Gastrocnemius medialis (tissue), 4 donors: ENCODE results near the gene KCNT1. TPM values are rescaled to one million over a fixed set of nuclear protein-coding genes. Genes with fewer than 3 reads are reported as not detected.

Experiments
- ATAC-seq, 2 donors: fragments of 150-250 bp; one replicate each; pipeline ENCODE4 v1.9.1; 2016
- DNase-seq, 2 donors: peaks; one replicate each; pipeline ENCODE4 v3.0.0-alpha.2; 2019
- H3K27ac ChIP-seq, 4 donors: fragments of 200-600 bp; sonication (generic); 1 replicate in 1 of 4; 2 replicates in 3 of 4; pipeline ENCODE4 v1.5.1; 2016 to 2018; ENCODE audit warnings: mild to moderate bottlenecking in 2 of 4, moderate library complexity in 1 of 4
- H3K27me3 ChIP-seq, 3 donors: fragments of 200-600 bp; sonication (generic) in 2 of 3; 1 replicate in 1 of 3; 2 replicates in 2 of 3; pipeline versions ENCODE4 v1.5.1 to v1.6.0; 2016 to 2019; ENCODE audit warnings: mild to moderate bottlenecking in 1 of 3, moderate library complexity in 1 of 3
- H3K36me3 ChIP-seq, 2 donors: fragments of 200-600 bp; sonication (generic) in 1 of 2; one replicate each; pipeline ENCODE4 v1.5.1; 2017 to 2018
- H3K4me1 ChIP-seq, 2 donors: fragments of 200-600 bp; sonication (generic) in 1 of 2; one replicate each; pipeline ENCODE4 v1.5.1; 2016 to 2017; ENCODE audit warnings: mild to moderate bottlenecking in 2 of 2
- H3K4me3 ChIP-seq, 4 donors: fragments of 200-600 bp; sonication (generic) in 3 of 4; 1 replicate in 1 of 4; 2 replicates in 3 of 4; pipeline ENCODE4 v1.5.1; 2016 to 2019; ENCODE audit warnings: mild to moderate bottlenecking in 2 of 4
- H3K9me3 ChIP-seq, 3 donors: fragments of 200-600 bp; sonication (generic) in 2 of 3; 1 replicate in 1 of 3; 2 replicates in 2 of 3; pipeline ENCODE4 v1.5.1; 2016 to 2019
- CTCF ChIP-seq, 5 experiments: fragments of 450-650 bp in 3 of 5; fragments of 200-600 bp in 2 of 5; sonication (generic) in 2 of 5; IDR thresholded peaks in 4 of 5; conservative IDR thresholded peaks in 1 of 5; 1 replicate in 4 of 5; 2 replicates in 1 of 5; pipeline ENCODE4 v1.5.1; 2016 to 2019; ENCODE audit warnings: antibody characterized with exemption in 5 of 5, mild to moderate bottlenecking in 3 of 5, moderate library complexity in 3 of 5
- POLR2A ChIP-seq, 2 donors: fragments of 450-650 bp; IDR thresholded peaks; one replicate each; pipeline ENCODE4 v1.6.1; 2017; ENCODE audit warnings: antibody characterized with exemption in 2 of 2, mild to moderate bottlenecking in 2 of 2, moderate library complexity in 2 of 2
- in situ Hi-C, 4 donors: fragments of 200-750 bp; cut with MboI; loops; one replicate each; pipeline versions ENCODE4 v1.15.0 to v1.8.0; 2017; ENCODE audit warnings: low sequenced_read_pairs in 4 of 4
- intact Hi-C: fragments of 100-400 bp; cut with DNase I; formaldehyde crosslinking; loops from one replicate; pipeline ENCODE4 v1.15.1; 2023; ENCODE audit warnings: low total_unique reads
- total RNA-seq, 4 donors: library from RNA; depleted of rRNA; stranded (reverse); fragments of >200 nt; gene quantifications; one replicate each; pipeline versions ENCODE4 v1.1.0 to v1.2.3, GENCODE V29; 2016

KCNT1 gene
- total RNA-seq, 4 donors from 2014 or later, result 2.3 to 8.7 (median 5.3) TPM

GRCh38 chr9:135821733-135822373 lies 119.9 kb downstream of the KCNT1 start:
- no peaks in the 10 kb centered on the region for H3K9me3 ChIP-seq
- no peaks in the 10 kb centered on the region for H3K27me3 ChIP-seq
- H3K36me3 ChIP-seq, result peaks cover 0 to 75% of the 10 kb centered on the region in 2 donors
- in situ Hi-C loops, result no loop called here
- ATAC-seq (no peak), DNase-seq (no peak)
- TF ChIP-seq POLR2A (IDR thresholded peaks at IDR 0.05), result no peak
- TF ChIP-seq CTCF (IDR thresholded peaks at IDR 0.05 in 4 of 5, conservative IDR thresholded peaks at IDR 0.05 in 1 of 5), result no peak
- no peaks in the 10 kb centered on the region for H3K4me1 ChIP-seq
- H3K27ac ChIP-seq, result no peak overlapping the region
- H3K4me3 ChIP-seq, result no peak overlapping the region
- intact Hi-C loops, result no loop called here

GRCh38 chr9:135822374-135822755 lies 120.4 kb downstream of the KCNT1 start:
- TF ChIP-seq CTCF (IDR thresholded peaks at IDR 0.05 in 4 of 5, conservative IDR thresholded peaks at IDR 0.05 in 1 of 5), result no peak
- TF ChIP-seq POLR2A (IDR thresholded peaks at IDR 0.05), result no peak
- H3K36me3 ChIP-seq, result peaks cover 0 to 74% of the 10 kb centered on the region in 2 donors
- H3K27me3 ChIP-seq, result no peaks in the 10 kb centered on the region
- no peak overlapping the region for H3K4me3 ChIP-seq
- in situ Hi-C loops, result no loop called here
- intact Hi-C loops, result no loop called here
- DNase-seq (no peak), ATAC-seq (no peak)
- H3K9me3 ChIP-seq, result no peaks in the 10 kb centered on the region
- no peaks in the 10 kb centered on the region for H3K4me1 ChIP-seq
- H3K27ac ChIP-seq, result no peak overlapping the region

- Histone ChIP-seq H3K9me3 (no peaks in the 10 kb centered on the region), H3K27ac (no peak overlapping the region), H3K36me3 (peaks cover 0 to 71% of the 10 kb centered on the region in 2 donors), H3K4me1 (no peaks in the 10 kb centered on the region), H3K27me3 (no peaks in the 10 kb centered on the region), H3K4me3 (no peak overlapping the region)
- in situ Hi-C loops (no loop called here), intact Hi-C loops (no loop called here)
- ATAC-seq, result no peak
- no peak for TF ChIP-seq POLR2A (IDR thresholded peaks at IDR 0.05)
- no peak for DNase-seq
Measured at GRCh38 chr9:135823036-135823435, 121.1 kb downstream of the KCNT1 start.

- no peaks in the 10 kb centered on the region for H3K27me3 ChIP-seq
Measured at GRCh38 chr9:135825435-135826187, 123.6 kb downstream of the KCNT1 start.

More at GRCh38 chr9:135825435-135826187, 123.6 kb downstream of the KCNT1 start:
- DNase-seq (no peak), ATAC-seq (no peak)
- Histone ChIP-seq H3K4me1 (no peaks in the 10 kb centered on the region), H3K36me3 (peaks cover 0 to 48% of the 10 kb centered on the region in 2 donors), H3K4me3 (no peak overlapping the region), H3K27ac (no peak overlapping the region), H3K9me3 (no peaks in the 10 kb centered on the region)
- in situ Hi-C loops (no loop called here), intact Hi-C loops (no loop called here)
- TF ChIP-seq POLR2A (IDR thresholded peaks at IDR 0.05) (no peak), CTCF (IDR thresholded peaks at IDR 0.05 in 4 of 5, conservative IDR thresholded peaks at IDR 0.05 in 1 of 5) (no peak)
